ENCODE data around the gene ACY1.

The ACY1 gene

GRCh38 chr3:51954105-51954504, 29.2 kb upstream of the ACY1 start:
- Histone ChIP-seq H3K9me3 (ENCODE audit: low read length) (no peaks in the 10 kb centered on the region), H3K4me1 (ENCODE audit: insufficient read depth, low read length) (peaks cover 11% of the 10 kb centered on the region), H3K27me3 (ENCODE audit: insufficient read depth, low read length) (no peaks in the 10 kb centered on the region)

GRCh38 chr3:51954713-51955112, 28.6 kb upstream of the ACY1 start:
- no peak overlapping the region for H3K4me3 ChIP-seq (ENCODE audit: low read length)
- H3K4me1 ChIP-seq (ENCODE audit: insufficient read depth, low read length), result peaks cover 11% of the 10 kb centered on the region
- peaks cover 24% of the 10 kb centered on the region for H3K36me3 ChIP-seq (ENCODE audit: insufficient read depth, low read length)
- no peaks in the 10 kb centered on the region for H3K9me3 ChIP-seq (ENCODE audit: low read length)
- no peaks in the 10 kb centered on the region for H3K27me3 ChIP-seq (ENCODE audit: insufficient read depth, low read length)
- H2AFZ ChIP-seq (ENCODE audit: low read depth, low read length), result no peak overlapping the region

More at GRCh38 chr3:51954105-51954504, 29.2 kb upstream of the ACY1 start:
- Histone ChIP-seq H2AFZ (ENCODE audit: low read depth, low read length) (no peak overlapping the region), H3K4me3 (ENCODE audit: low read length) (no peak overlapping the region), H3K36me3 (ENCODE audit: insufficient read depth, low read length) (peaks cover 20% of the 10 kb centered on the region)

- H3K36me3 ChIP-seq (ENCODE audit: insufficient read depth, low read length), result peaks cover 29% of the 10 kb centered on the region
- no peak within 1 kb of the TSS for H3K4me3 ChIP-seq (ENCODE audit: low read length)
- no peaks in the 10 kb centered on the region for H3K9me3 ChIP-seq (ENCODE audit: low read length)
- peaks cover 11% of the 10 kb centered on the region for H3K4me1 ChIP-seq (ENCODE audit: insufficient read depth, low read length)
- no peak within 1 kb of the TSS for H2AFZ ChIP-seq (ENCODE audit: low read depth, low read length)
- H3K27me3 ChIP-seq (ENCODE audit: insufficient read depth, low read length), result no peaks in the 10 kb centered on the region
Observed at GRCh38 chr3:51955175-51955892, 28.0 kb upstream of the ACY1 start, which contains the start of gene GPR62. Gene GPR62 (plus strand): TSS chr3:51955381. CDS start chr3:51955653, 272 bp downstream.

GRCh38 chr3:51955893-51956770, 27.2 kb upstream of the ACY1 start:
- Histone ChIP-seq H2AFZ (ENCODE audit: low read depth, low read length) (no peak overlapping the region), H3K9me3 (ENCODE audit: low read length) (no peaks in the 10 kb centered on the region), H3K4me1 (ENCODE audit: insufficient read depth, low read length) (peaks cover 11% of the 10 kb centered on the region), H3K27me3 (ENCODE audit: insufficient read depth, low read length) (no peaks in the 10 kb centered on the region), H3K36me3 (ENCODE audit: insufficient read depth, low read length) (peaks cover 35% of the 10 kb centered on the region), H3K4me3 (ENCODE audit: low read length) (no peak overlapping the region)

- Histone ChIP-seq H3K4me1 (ENCODE audit: insufficient read depth, low read length) (peaks cover 11% of the 10 kb centered on the region), H3K4me3 (ENCODE audit: low read length) (no peak overlapping the region), H2AFZ (ENCODE audit: low read depth, low read length) (no peak overlapping the region), H3K27me3 (ENCODE audit: insufficient read depth, low read length) (no peaks in the 10 kb centered on the region), H3K9me3 (ENCODE audit: low read length) (no peaks in the 10 kb centered on the region), H3K36me3 (ENCODE audit: insufficient read depth, low read length) (peaks cover 45% of the 10 kb centered on the region)
Observed at GRCh38 chr3:51957520-51958205, 25.7 kb upstream of the ACY1 start.

GRCh38 chr3:51958603-51959521, 24.5 kb upstream of the ACY1 start:
- Histone ChIP-seq H3K4me1 (ENCODE audit: insufficient read depth, low read length) (peaks cover 1% of the 10 kb centered on the region), H2AFZ (ENCODE audit: low read depth, low read length) (no peak overlapping the region), H3K9me3 (ENCODE audit: low read length) (no peaks in the 10 kb centered on the region), H3K36me3 (ENCODE audit: insufficient read depth, low read length) (peaks cover 45% of the 10 kb centered on the region), H3K27me3 (ENCODE audit: insufficient read depth, low read length) (no peaks in the 10 kb centered on the region), H3K4me3 (ENCODE audit: low read length) (no peak overlapping the region)

- Histone ChIP-seq H3K9me3 (ENCODE audit: low read length) (no peaks in the 10 kb centered on the region), H3K27me3 (ENCODE audit: insufficient read depth, low read length) (no peaks in the 10 kb centered on the region), H3K4me1 (ENCODE audit: insufficient read depth, low read length) (peaks cover 8% of the 10 kb centered on the region), H3K36me3 (ENCODE audit: insufficient read depth, low read length) (peaks cover 45% of the 10 kb centered on the region), H2AFZ (ENCODE audit: low read depth, low read length) (no peak overlapping the region), H3K4me3 (ENCODE audit: low read length) (no peak overlapping the region)
Observed at GRCh38 chr3:51959651-51960050, 23.7 kb upstream of the ACY1 start.

- Histone ChIP-seq H3K36me3 (ENCODE audit: insufficient read depth, low read length) (peaks cover 45% of the 10 kb centered on the region), H2AFZ (ENCODE audit: low read depth, low read length) (no peak overlapping the region), H3K27me3 (ENCODE audit: insufficient read depth, low read length) (no peaks in the 10 kb centered on the region), H3K4me1 (ENCODE audit: insufficient read depth, low read length) (peaks cover 16% of the 10 kb centered on the region), H3K9me3 (ENCODE audit: low read length) (no peaks in the 10 kb centered on the region), H3K4me3 (ENCODE audit: low read length) (no peak overlapping the region)
Observed at GRCh38 chr3:51960386-51960785, 22.9 kb upstream of the ACY1 start.

GRCh38 chr3:51961011-51961410, 22.3 kb upstream of the ACY1 start:
- peaks cover 45% of the 10 kb centered on the region for H3K36me3 ChIP-seq (ENCODE audit: insufficient read depth, low read length)
- H2AFZ ChIP-seq (ENCODE audit: low read depth, low read length), result no peak overlapping the region
- no peaks in the 10 kb centered on the region for H3K9me3 ChIP-seq (ENCODE audit: low read length)
- no peak overlapping the region for H3K4me3 ChIP-seq (ENCODE audit: low read length)
- H3K4me1 ChIP-seq (ENCODE audit: insufficient read depth, low read length), result peaks cover 22% of the 10 kb centered on the region
- no peaks in the 10 kb centered on the region for H3K27me3 ChIP-seq (ENCODE audit: insufficient read depth, low read length)

- H3K4me3 ChIP-seq (ENCODE audit: low read length), result no peak overlapping the region
- no peaks in the 10 kb centered on the region for H3K27me3 ChIP-seq (ENCODE audit: insufficient read depth, low read length)
- H3K36me3 ChIP-seq (ENCODE audit: insufficient read depth, low read length), result peaks cover 41% of the 10 kb centered on the region
- no peak overlapping the region for H2AFZ ChIP-seq (ENCODE audit: low read depth, low read length)
- peaks cover 30% of the 10 kb centered on the region for H3K4me1 ChIP-seq (ENCODE audit: insufficient read depth, low read length)
- H3K9me3 ChIP-seq (ENCODE audit: low read length), result no peaks in the 10 kb centered on the region
Observed at GRCh38 chr3:51961602-51962569, 21.4 kb upstream of the ACY1 start.

GRCh38 chr3:51962854-51963530, 20.3 kb upstream of the ACY1 start:
- peaks cover 33% of the 10 kb centered on the region for H3K4me1 ChIP-seq (ENCODE audit: insufficient read depth, low read length)
- H3K9me3 ChIP-seq (ENCODE audit: low read length), result no peaks in the 10 kb centered on the region
- peaks cover 32% of the 10 kb centered on the region for H3K36me3 ChIP-seq (ENCODE audit: insufficient read depth, low read length)
- H3K27me3 ChIP-seq (ENCODE audit: insufficient read depth, low read length), result no peaks in the 10 kb centered on the region
- H3K4me3 ChIP-seq (ENCODE audit: low read length), result no peak overlapping the region
- no peak overlapping the region for H2AFZ ChIP-seq (ENCODE audit: low read depth, low read length)
